Muscle of arm (tissue), 14 donors: ENCODE measurements around the gene PCDHGA6. TPM values are rescaled to one million over a fixed set of nuclear protein-coding genes. Genes with fewer than 3 reads are reported as not detected.
"Not testable (repeated sequence)": the region's sequence is repeated elsewhere in the genome, so short reads cannot be mapped to it uniquely, and the experiment has no call there.

ENCODE experiments used
- DNase-seq: peaks from one replicate; pipeline ENCODE4 v3.0.0-alpha.2; 2013
- long read RNA-seq, 11 donors: transcript quantifications; one replicate each; lab custom pipeline, GENCODE V29; 2026
- polyA plus RNA-seq, 12 donors: library from polyadenylated mRNA; unstranded; fragments of 120-200 nt; gene quantifications; one replicate each; pipeline ENCODE4 v1.2.1, GENCODE V29; 2013; ENCODE audit not compliant: insufficient read length in 12 of 12

Gene PCDHGA6
- polyA plus RNA-seq = 1 to 10 TPM in 10 of 12 donors, not detected in 2; 2.5 to 5.4 (median 3.5) TPM
- long read RNA-seq, donor 1, full-length matches to known transcripts = 5 of 5 reads
- long read RNA-seq, donor 1, partial matches to known transcripts = 0 of 5 reads
- long read RNA-seq, donor 1, other reads (novel, unspliced or antisense) = 0 of 5 reads
- long read RNA-seq, donor 2, full-length matches to known transcripts = 2 of 2 reads
- long read RNA-seq, donor 2, partial matches to known transcripts = 0 of 2 reads
- long read RNA-seq, donor 2, other reads (novel, unspliced or antisense) = 0 of 2 reads
- long read RNA-seq, donor 3, full-length matches to known transcripts = 4 of 4 reads
- long read RNA-seq, donor 3, partial matches to known transcripts = 0 of 4 reads
- long read RNA-seq, donor 3, other reads (novel, unspliced or antisense) = 0 of 4 reads
- long read RNA-seq, donor 4, full-length matches to known transcripts = 1 of 1 reads
- long read RNA-seq, donor 4, partial matches to known transcripts = 0 of 1 reads
- long read RNA-seq, donor 4, other reads (novel, unspliced or antisense) = 0 of 1 reads
- long read RNA-seq, donor 5, full-length matches to known transcripts = 1 of 1 reads
- long read RNA-seq, donor 5, partial matches to known transcripts = 0 of 1 reads
- long read RNA-seq, donor 5, other reads (novel, unspliced or antisense) = 0 of 1 reads
- long read RNA-seq, donor 6, full-length matches to known transcripts = 1 of 1 reads
- long read RNA-seq, donor 6, partial matches to known transcripts = 0 of 1 reads
- long read RNA-seq, donor 6, other reads (novel, unspliced or antisense) = 0 of 1 reads
- long read RNA-seq, donor 7, full-length matches to known transcripts = 3 of 3 reads
- long read RNA-seq, donor 7, partial matches to known transcripts = 0 of 3 reads
- long read RNA-seq, donor 7, other reads (novel, unspliced or antisense) = 0 of 3 reads
- long read RNA-seq, donor 8, full-length matches to known transcripts = 2 of 2 reads
- long read RNA-seq, donor 8, partial matches to known transcripts = 0 of 2 reads
- long read RNA-seq, donor 8, other reads (novel, unspliced or antisense) = 0 of 2 reads
- long read RNA-seq, donor 9, full-length matches to known transcripts = 1 of 1 reads
- long read RNA-seq, donor 9, partial matches to known transcripts = 0 of 1 reads
- long read RNA-seq, donor 9, other reads (novel, unspliced or antisense) = 0 of 1 reads
- long read RNA-seq, donor 10, full-length matches to known transcripts = 1 of 1 reads
- long read RNA-seq, donor 10, partial matches to known transcripts = 0 of 1 reads
- long read RNA-seq, donor 10, other reads (novel, unspliced or antisense) = 0 of 1 reads
- long read RNA-seq, donor 11, full-length matches to known transcripts = 1 of 1 reads
- long read RNA-seq, donor 11, partial matches to known transcripts = 0 of 1 reads
- long read RNA-seq, donor 11, other reads (novel, unspliced or antisense) = 0 of 1 reads

DNA sequence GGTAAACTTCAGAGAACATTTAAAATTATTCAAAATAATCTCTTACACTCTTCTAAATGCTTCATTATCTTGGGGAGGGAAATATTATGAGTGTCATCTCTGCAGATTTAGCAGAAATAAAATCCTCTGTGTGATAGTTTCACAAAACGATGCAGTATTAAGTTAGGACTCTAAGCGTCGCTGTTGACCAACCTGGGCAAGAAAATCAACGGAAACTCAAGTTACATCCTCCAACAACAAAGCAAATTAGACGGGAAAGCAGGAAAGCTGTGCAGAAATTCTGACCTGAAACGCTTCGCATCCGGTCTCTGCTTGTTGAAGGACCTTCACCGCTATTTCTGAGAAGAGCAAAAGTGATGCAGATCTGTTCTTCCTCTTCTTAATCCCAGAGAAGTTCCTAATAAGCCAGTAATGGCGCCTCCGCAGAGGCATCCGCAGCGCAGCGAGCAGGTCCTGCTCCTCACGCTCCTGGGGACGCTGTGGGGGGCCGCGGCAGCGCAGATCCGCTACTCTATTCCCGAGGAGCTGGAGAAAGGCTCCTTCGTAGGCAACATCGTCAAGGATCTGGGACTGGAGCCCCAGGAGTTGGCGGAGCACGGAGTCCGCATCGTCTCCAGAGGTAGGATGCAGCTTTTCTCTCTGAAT, at the start of gene PCDHGA6:
Gene PCDHGA6, plus strand, starts transcription at position 219 of the 645 bp plus-strand sequence. Its CDS starts 193 bp downstream, at position 412.
- no peak for DNase-seq

GRCh38 chr5:141326088-141326854, 47.4 kb upstream of the PCDHGA6 start:
- DNase-seq = peak; percentile 11

- no peak for DNase-seq
Observed at GRCh38 chr5:141328231-141328630, 45.5 kb upstream of the PCDHGA6 start.

DNA sequence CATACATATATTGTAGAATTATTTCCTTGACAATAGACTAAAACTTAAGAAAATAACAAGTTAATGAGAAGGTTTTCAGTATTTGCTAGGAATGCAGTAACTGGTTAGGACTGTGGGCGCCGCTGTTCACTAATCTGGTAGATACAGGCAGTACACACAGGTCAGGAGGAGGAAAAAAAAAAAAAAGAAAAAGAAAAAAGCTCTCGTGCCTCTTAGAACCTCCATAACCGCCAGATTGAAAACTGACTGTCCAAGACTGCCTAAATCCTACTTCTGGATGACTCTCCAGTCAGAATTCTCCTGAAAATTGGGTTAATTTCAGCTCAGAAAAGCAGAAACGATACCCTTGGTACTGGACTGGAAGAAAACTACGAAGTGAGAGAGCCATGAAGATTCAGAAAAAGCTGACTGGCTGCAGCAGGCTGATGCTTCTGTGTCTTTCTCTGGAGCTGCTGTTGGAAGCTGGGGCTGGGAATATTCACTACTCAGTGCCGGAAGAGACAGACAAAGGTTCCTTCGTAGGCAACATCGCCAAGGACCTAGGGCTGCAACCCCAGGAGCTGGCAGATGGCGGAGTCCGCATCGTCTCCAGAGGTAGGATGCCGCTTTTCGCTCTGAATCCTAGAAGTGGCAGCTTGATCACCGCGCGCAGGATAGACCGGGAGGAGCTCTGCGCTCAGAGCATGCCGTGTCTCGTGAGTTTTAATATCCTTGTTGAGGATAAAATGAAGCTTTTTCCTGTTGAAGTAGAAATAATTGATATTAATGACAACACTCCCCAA, 43.2 kb upstream of the PCDHGA6 start, which contains the start of gene PCDHGA1:
Gene PCDHGA1, plus strand, starts transcription at position 216 of the 782 bp plus-strand sequence.
- no peak for DNase-seq

DNA sequence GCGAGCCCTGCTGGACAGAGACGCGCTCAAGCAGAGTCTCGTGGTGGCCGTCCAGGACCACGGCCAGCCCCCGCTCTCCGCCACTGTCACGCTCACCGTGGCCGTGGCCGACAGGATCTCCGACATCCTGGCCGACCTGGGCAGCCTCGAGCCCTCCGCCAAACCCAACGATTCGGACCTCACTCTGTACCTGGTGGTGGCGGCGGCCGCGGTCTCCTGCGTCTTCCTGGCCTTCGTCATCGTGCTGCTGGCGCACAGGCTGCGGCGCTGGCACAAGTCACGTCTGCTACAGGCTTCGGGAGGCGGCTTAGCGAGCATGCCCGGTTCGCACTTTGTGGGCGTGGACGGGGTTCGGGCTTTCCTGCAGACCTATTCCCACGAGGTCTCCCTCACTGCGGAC, 41.1 kb upstream of the PCDHGA6 start:
- DNase-seq = not testable (repeated sequence)

- peak; percentile 30 for DNase-seq
Observed at GRCh38 chr5:141338538-141339306, 35.0 kb upstream of the PCDHGA6 start, which contains the start of gene PCDHGA2. Gene PCDHGA2, plus strand, starts transcription at chr5:141338760.

- DNase-seq = not testable (repeated sequence)
Observed at GRCh38 chr5:141340781-141341354, 32.8 kb upstream of the PCDHGA6 start.

- DNase-seq = no peak
Observed at GRCh38 chr5:141342773-141343172, 30.9 kb upstream of the PCDHGA6 start.

DNA sequence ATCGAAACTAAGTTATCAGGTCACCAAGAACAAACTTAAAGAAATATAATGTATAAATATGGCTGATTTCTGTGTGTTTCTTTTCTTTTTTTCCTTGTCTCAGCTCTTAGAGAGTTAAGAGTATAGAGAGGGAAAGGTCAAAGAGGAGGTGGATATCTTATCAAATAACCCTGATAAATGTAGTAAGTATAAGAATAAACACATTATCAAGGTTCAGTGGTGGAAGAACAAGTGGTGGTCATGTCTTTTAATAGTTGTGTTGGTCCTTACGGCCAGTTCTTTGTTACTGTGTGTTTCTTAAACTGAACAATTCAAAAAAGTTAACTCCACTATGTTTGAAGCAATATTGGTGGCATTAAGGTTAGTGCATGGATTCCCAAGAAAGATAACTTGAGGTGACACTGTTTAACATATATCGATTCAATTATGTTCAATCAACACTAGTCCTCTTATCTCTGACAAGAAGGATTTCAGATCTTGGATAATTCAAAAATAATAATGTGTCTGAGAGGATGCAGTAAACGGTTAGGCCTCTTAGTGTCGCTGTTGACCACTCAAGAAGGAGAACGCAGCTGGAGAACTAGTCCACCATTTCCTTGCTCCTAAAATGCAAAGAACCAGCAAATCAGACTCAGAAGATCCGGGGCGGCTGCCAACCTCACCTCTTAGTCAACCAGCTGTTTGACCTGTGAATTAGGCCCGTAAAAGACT, 30.3 kb upstream of the PCDHGA6 start, which contains the start of gene PCDHGA3:
Gene PCDHGA3, plus strand, starts transcription at position 588 of the 711 bp plus-strand sequence. CDS start 205 bp downstream, outside the sequence.
- DNase-seq = no peak

DNA sequence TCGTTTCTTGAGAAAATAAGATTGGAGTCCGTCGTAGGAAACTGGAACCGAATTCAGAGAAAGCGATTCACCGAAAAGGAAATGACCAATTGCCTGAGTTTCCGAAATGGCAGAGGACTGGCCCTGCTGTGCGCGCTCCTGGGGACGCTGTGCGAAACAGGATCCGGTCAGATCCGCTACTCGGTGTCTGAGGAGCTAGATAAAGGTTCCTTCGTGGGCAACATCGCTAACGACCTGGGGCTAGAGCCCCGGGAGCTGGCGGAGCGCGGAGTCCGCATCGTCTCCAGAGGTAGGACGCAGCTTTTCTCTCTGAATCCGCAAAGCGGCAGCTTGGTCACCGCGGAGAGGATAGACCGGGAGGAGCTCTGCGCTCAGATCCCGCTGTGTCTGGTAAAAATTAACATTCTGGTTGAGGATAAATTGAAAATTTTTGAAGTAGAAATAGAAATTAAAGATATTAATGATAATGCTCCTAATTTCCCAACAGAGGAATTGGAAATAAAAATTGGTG, 29.7 kb upstream of the PCDHGA6 start:
- DNase-seq = no peak

GRCh38 chr5:141345327-141345726, 28.4 kb upstream of the PCDHGA6 start:
- no peak for DNase-seq

DNA sequence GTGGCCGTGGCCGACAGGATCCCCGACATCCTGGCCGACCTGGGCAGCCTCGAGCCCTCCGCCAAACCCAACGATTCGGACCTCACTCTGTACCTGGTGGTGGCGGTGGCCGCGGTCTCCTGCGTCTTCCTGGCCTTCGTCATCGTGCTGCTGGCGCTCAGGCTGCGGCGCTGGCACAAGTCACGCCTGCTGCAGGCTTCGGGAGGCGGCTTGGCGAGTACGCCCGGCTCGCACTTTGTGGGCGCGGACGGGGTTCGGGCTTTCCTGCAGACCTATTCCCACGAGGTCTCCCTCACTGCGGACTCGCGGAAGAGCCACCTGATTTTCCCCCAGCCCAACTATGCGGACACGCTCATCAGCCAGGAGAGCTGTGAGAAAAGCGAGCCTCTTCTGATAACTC, 27.7 kb upstream of the PCDHGA6 start:
- DNase-seq = not testable (repeated sequence)

DNA sequence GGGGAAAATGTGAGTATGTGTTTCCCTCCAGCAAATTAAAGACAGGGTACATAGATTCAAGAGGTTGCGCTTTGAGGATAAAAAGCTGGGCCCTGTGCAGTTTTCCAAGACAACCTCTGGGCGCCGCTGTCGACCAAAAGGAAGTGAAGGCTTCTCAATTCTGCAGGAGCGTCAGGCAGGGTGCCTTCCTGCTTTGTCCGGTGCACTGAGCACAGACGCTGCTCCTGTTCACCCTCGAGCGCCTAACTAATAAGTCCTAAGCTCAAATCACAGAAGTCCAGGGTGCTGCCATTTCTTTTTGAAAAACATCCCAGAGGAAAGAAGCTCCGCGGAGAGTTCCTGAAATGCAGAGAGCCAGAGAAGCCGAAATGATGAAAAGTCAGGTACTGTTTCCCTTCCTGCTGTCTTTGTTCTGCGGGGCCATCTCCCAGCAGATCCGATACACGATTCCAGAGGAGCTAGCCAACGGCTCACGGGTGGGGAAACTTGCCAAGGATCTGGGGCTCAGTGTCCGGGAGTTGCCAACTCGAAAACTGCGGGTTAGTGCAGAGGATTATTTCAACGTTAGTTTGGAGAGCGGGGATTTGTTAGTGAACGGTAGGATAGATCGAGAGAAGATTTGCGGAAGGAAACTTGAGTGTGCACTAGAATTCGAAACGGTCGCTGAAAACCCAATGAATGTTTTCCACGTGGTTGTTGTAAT, 23.6 kb upstream of the PCDHGA6 start, which contains the start of gene PCDHGB1:
Gene PCDHGB1, plus strand, starts transcription at position 183 of the 703 bp plus-strand sequence. Its CDS starts 162 bp downstream, at position 345.
- DNase-seq = no peak

DNA sequence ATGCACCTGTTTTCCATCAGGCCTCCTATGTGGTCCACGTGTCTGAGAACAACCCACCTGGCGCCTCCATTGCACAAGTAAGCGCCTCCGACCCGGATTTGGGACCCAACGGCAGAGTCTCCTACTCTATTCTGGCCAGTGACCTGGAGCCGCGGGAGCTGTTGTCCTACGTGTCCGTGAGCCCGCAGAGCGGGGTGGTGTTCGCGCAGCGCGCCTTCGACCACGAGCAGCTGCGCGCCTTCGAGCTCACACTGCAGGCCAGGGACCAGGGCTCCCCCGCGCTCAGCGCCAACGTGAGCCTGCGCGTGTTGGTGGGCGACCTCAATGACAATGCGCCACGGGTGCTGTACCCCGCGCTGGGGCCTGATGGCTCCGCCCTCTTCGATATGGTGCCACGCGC, 22.1 kb upstream of the PCDHGA6 start:
- DNase-seq = no peak

DNA sequence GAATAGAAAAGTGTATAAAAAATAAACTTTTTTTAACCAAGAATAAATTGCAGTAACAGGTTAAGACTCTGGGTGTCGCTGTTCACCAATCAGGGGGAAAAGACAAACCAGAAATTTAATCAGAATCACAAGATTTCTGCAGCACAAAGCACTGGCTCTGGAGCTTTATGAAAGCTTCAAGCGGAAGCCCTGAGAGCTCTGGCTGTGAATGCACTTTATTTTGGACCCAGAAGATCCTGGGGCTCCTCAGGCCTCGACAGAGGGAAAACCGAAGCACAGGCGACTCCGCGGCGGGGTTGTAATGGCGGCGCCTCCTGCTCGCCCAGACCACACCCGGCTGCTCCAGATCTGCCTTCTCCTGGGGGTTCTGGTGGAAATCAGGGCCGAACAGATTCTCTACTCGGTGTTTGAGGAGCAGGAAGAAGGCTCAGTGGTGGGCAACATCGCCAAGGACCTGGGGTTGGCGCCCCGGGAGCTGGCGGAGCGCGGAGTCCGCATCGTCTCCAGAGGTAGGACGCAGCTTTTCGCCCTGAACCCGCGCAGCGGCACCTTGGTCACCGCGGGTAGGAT, 18.7 kb upstream of the PCDHGA6 start, which contains the start of gene PCDHGA4:
Gene PCDHGA4, plus strand, starts transcription at position 122 of the 570 bp plus-strand sequence. Its CDS starts 87 bp downstream, at position 209.
- DNase-seq = no peak
